GM19351 (cell line): ENCODE measurements around the gene ELOVL6.
"Not testable (repeated sequence)": the region's sequence is repeated elsewhere in the genome, so short reads cannot be mapped to it uniquely, and the experiment has no call there.

Source experiments
- ATAC-seq: cut with Tn5 transposase; IDR thresholded peaks from one replicate; pipeline ENCODE4 v1.9.1; 2021; ENCODE audit warnings: mild to moderate bottlenecking, moderate library complexity; ENCODE audit not compliant: unreplicated experiment

ELOVL6 gene

GRCh38 chr4:110078148-110078547 lies 120.3 kb downstream of the ELOVL6 start:
- ATAC-seq: not testable (repeated sequence)

- not testable (repeated sequence) for ATAC-seq
Measured at GRCh38 chr4:110076828-110077227, 121.6 kb downstream of the ELOVL6 start.

GRCh38 chr4:110075891-110076290 lies 122.5 kb downstream of the ELOVL6 start:
- no peak for ATAC-seq

GRCh38 chr4:110075083-110075738 lies 123.2 kb downstream of the ELOVL6 start:
- peak; percentile 72 for ATAC-seq

- ATAC-seq: no peak
Measured at GRCh38 chr4:110074570-110074969, 123.8 kb downstream of the ELOVL6 start.

- no peak for ATAC-seq
Measured at GRCh38 chr4:110073053-110073845, 125.2 kb downstream of the ELOVL6 start.

- no peak for ATAC-seq
Measured at GRCh38 chr4:110071466-110071865, 126.9 kb downstream of the ELOVL6 start.

- ATAC-seq: no peak
Measured at GRCh38 chr4:110068248-110068647, 130.2 kb downstream of the ELOVL6 start.

GRCh38 chr4:110064934-110065333 lies 133.5 kb downstream of the ELOVL6 start:
- no peak for ATAC-seq

- ATAC-seq: no peak
Measured at GRCh38 chr4:110064295-110064694, 134.1 kb downstream of the ELOVL6 start.

- no peak for ATAC-seq
Measured at GRCh38 chr4:110062166-110062565, 136.2 kb downstream of the ELOVL6 start.

GRCh38 chr4:110061076-110061475 lies 137.3 kb downstream of the ELOVL6 start:
- no peak for ATAC-seq

GRCh38 chr4:110059556-110060191 lies 138.7 kb downstream of the ELOVL6 start:
- ATAC-seq: peak; percentile 89

GRCh38 chr4:110058677-110059076 lies 139.7 kb downstream of the ELOVL6 start:
- ATAC-seq: no peak

- ATAC-seq: peak; percentile 69
Measured at GRCh38 chr4:110055158-110055768, 143.2 kb downstream of the ELOVL6 start.

GRCh38 chr4:110049951-110050925 lies 148.2 kb downstream of the ELOVL6 start:
- peak; percentile 76 for ATAC-seq

- ATAC-seq: no peak
Measured at GRCh38 chr4:110046588-110047049, 151.8 kb downstream of the ELOVL6 start.

GRCh38 chr4:110042545-110043517 lies 155.6 kb downstream of the ELOVL6 start:
- no peak for ATAC-seq

- no peak for ATAC-seq
Measured at GRCh38 chr4:110041735-110042134, 156.7 kb downstream of the ELOVL6 start.
